GM19438 (cell line): ENCODE data around the gene ANKHD1.

ENCODE experiments used
- ATAC-seq: cut with Tn5 transposase; IDR thresholded peaks from one replicate; pipeline ENCODE4 v1.9.1; 2021; ENCODE audit warnings: low read depth; ENCODE audit not compliant: unreplicated experiment

ANKHD1 gene

GRCh38 chr5:140557136-140557805 is 155.6 kb downstream of the ANKHD1 start, which contains the start of gene SRA1:
TSS of gene SRA1 (minus strand) at chr5:140557473. CDS start at chr5:140557452, 21 bp downstream.
- ATAC-seq, result peak; percentile 96

- ATAC-seq, result no peak
Measured at GRCh38 chr5:140557965-140558364, 156.3 kb downstream of the ANKHD1 start.

- no peak for ATAC-seq
Measured at GRCh38 chr5:140558542-140558941, 156.9 kb downstream of the ANKHD1 start.

- ATAC-seq, result no peak
Measured at GRCh38 chr5:140560227-140560626, 158.6 kb downstream of the ANKHD1 start.

- ATAC-seq, result no peak
Measured at GRCh38 chr5:140561753-140562523, 160.3 kb downstream of the ANKHD1 start.

- no peak for ATAC-seq
Measured at GRCh38 chr5:140563596-140563995, 162.0 kb downstream of the ANKHD1 start.

GRCh38 chr5:140564196-140565023 is 162.8 kb downstream of the ANKHD1 start, which contains the start of the genes APBB3 and SLC35A4:
TSS of gene APBB3 (minus strand) at chr5:140564598. CDS start at chr5:140564245, 353 bp downstream.
TSS of gene SLC35A4 (plus strand) at chr5:140564828. CDS start at chr5:140567170, 2,342 bp downstream.
- peak; percentile 87 for ATAC-seq

GRCh38 chr5:140565024-140565779 is 163.6 kb downstream of the ANKHD1 start:
- no peak for ATAC-seq

- ATAC-seq, result no peak
Measured at GRCh38 chr5:140565780-140566095, 164.1 kb downstream of the ANKHD1 start.

GRCh38 chr5:140566665-140567064 is 165.0 kb downstream of the ANKHD1 start:
- ATAC-seq, result no peak

- no peak for ATAC-seq
Measured at GRCh38 chr5:140567136-140567818, 165.6 kb downstream of the ANKHD1 start.

- ATAC-seq, result no peak
Measured at GRCh38 chr5:140567871-140568270, 166.2 kb downstream of the ANKHD1 start.

- no peak for ATAC-seq
Measured at GRCh38 chr5:140568443-140569063, 166.9 kb downstream of the ANKHD1 start.

- peak; percentile 33 for ATAC-seq
Measured at GRCh38 chr5:140569197-140569596, 167.6 kb downstream of the ANKHD1 start.

GRCh38 chr5:140570058-140570457 is 168.4 kb downstream of the ANKHD1 start:
- ATAC-seq, result no peak

- no peak for ATAC-seq
Measured at GRCh38 chr5:140570488-140570887, 168.9 kb downstream of the ANKHD1 start.

- no peak for ATAC-seq
Measured at GRCh38 chr5:140571105-140571504, 169.5 kb downstream of the ANKHD1 start.

- no peak for ATAC-seq
Measured at GRCh38 chr5:140573683-140574082, 172.1 kb downstream of the ANKHD1 start.

- ATAC-seq, result no peak
Measured at GRCh38 chr5:140574165-140574564, 172.5 kb downstream of the ANKHD1 start.
